Chondrocyte (in vitro differentiated cells): ENCODE results near the gene LAMTOR5. TPM values are rescaled to one million over a fixed set of nuclear protein-coding genes. Genes with fewer than 3 reads are reported as not detected.

Experiments used
- DNase-seq: peaks from one replicate; pipeline ENCODE4 v3.0.0; 2021; ENCODE audit warnings: mixed read lengths, low spot score
- H3K27ac Mint-ChIP-seq: one replicate; pipeline ENCODE4 v1.8.0; 2021; ENCODE audit warnings: mild to moderate bottlenecking, moderate library complexity, mixed read lengths; ENCODE audit not compliant: unreplicated experiment
- H3K27me3 Mint-ChIP-seq: 2 replicates; pipeline ENCODE4 v1.8.0; 2021; ENCODE audit warnings: low read depth, mixed read lengths
- H3K36me3 Mint-ChIP-seq: 2 replicates; pipeline ENCODE4 v1.8.0; 2021; ENCODE audit warnings: low read depth, mixed read lengths
- H3K4me1 Mint-ChIP-seq: 2 replicates; pipeline ENCODE4 v1.8.0; 2021; ENCODE audit warnings: low read depth, mild to moderate bottlenecking, mixed read lengths
- H3K4me3 Mint-ChIP-seq: one replicate; pipeline ENCODE4 v1.8.0; 2021; ENCODE audit warnings: mild to moderate bottlenecking, moderate library complexity, mixed read lengths; ENCODE audit not compliant: unreplicated experiment
- H3K9me3 Mint-ChIP-seq: 2 replicates; pipeline ENCODE4 v1.8.0; 2021; ENCODE audit warnings: low read depth, mixed read lengths
- total RNA-seq: library from RNA; stranded (reverse); gene quantifications from 3 replicates; pipeline ENCODE4 v1.2.1, GENCODE V29; 2021
- TF ChIP-seq, protein P1 (sequence below): fragments of 200-600 bp; sonication (generic); IDR thresholded peaks from 2 replicates; pipeline ENCODE4 v1.5.0; 2021; ENCODE audit warnings: antibody characterized with exemption, mild to moderate bottlenecking, moderate library complexity

LAMTOR5 gene
- total RNA-seq, 1 donor from 2014 or later = 97.1 TPM

DNA sequence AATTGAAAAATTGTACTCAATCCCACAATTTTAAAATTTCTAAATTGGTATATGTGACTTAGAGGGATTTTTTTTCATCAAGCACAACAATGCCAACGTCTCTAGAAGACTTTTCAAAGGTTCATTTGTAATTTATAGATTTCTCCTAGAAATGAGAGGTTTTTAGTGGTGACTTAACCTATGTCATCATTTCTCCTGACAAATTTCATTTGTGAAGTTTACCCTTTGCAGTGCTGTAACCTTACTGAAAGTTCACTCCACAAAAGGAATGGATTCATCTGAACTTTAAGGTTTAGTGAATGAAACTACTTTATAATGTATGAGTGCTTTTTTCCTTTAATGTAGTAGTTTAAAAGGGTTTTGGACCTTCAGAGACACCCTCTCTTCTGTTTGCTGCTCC is 52.2 kb downstream of the LAMTOR5 start:
- peaks cover 11% of the 10 kb centered on the region for H3K36me3 Mint-ChIP-seq
- TF ChIP-seq, protein P1, sequence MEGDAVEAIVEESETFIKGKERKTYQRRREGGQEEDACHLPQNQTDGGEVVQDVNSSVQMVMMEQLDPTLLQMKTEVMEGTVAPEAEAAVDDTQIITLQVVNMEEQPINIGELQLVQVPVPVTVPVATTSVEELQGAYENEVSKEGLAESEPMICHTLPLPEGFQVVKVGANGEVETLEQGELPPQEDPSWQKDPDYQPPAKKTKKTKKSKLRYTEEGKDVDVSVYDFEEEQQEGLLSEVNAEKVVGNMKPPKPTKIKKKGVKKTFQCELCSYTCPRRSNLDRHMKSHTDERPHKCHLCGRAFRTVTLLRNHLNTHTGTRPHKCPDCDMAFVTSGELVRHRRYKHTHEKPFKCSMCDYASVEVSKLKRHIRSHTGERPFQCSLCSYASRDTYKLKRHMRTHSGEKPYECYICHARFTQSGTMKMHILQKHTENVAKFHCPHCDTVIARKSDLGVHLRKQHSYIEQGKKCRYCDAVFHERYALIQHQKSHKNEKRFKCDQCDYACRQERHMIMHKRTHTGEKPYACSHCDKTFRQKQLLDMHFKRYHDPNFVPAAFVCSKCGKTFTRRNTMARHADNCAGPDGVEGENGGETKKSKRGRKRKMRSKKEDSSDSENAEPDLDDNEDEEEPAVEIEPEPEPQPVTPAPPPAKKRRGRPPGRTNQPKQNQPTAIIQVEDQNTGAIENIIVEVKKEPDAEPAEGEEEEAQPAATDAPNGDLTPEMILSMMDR = no peak
- peaks cover 23% of the 10 kb centered on the region for H3K4me1 Mint-ChIP-seq
- no peak overlapping the region for H3K27ac Mint-ChIP-seq
- no peaks in the 10 kb centered on the region for H3K27me3 Mint-ChIP-seq
- DNase-seq = no peak
- no peaks in the 10 kb centered on the region for H3K9me3 Mint-ChIP-seq
- H3K4me3 Mint-ChIP-seq = no peak overlapping the region

Other genes starting within 250 kb of the LAMTOR5 start
- gene KCNC4, start 197.4 kb downstream of the LAMTOR5 start, total RNA-seq = 2.7 to 5.2 TPM (median 3.2 TPM) in 3 replicates
- 17.4 to 21.3 TPM (median 19.0 TPM) in 3 replicates for gene RBM15, start 68.3 kb downstream of the LAMTOR5 start, total RNA-seq
- gene SLC16A4, start 16.7 kb downstream of the LAMTOR5 start, total RNA-seq = 16.5 to 23.9 TPM (median 17.0 TPM) in 3 replicates
- gene PROK1, start 43.5 kb upstream of the LAMTOR5 start, total RNA-seq = not detected in 3 replicates
- not detected in 3 replicates for gene KCNA10, start 111.5 kb upstream of the LAMTOR5 start, total RNA-seq
- 0.12 to 0.33 TPM (median 0.17 TPM) in 3 replicates for gene KCNA2, start 198.7 kb upstream of the LAMTOR5 start, total RNA-seq